Gastrocnemius medialis (tissue), 4 donors: ENCODE measurements around the gene CHD6. TPM values are rescaled to one million over a fixed set of nuclear protein-coding genes. Genes with fewer than 3 reads are reported as not detected.

ENCODE experiments used
- ATAC-seq, 2 donors: fragments of 150-250 bp; one replicate each; pipeline ENCODE4 v1.9.1; 2016
- DNase-seq, 2 donors: peaks; one replicate each; pipeline ENCODE4 v3.0.0-alpha.2; 2019
- H3K27ac ChIP-seq, 4 donors: fragments of 200-600 bp; sonication (generic); 1 replicate in 1 of 4; 2 replicates in 3 of 4; pipeline ENCODE4 v1.5.1; 2016 to 2018; ENCODE audit warnings: mild to moderate bottlenecking in 2 of 4, moderate library complexity in 1 of 4
- H3K27me3 ChIP-seq, 3 donors: fragments of 200-600 bp; sonication (generic) in 2 of 3; 1 replicate in 1 of 3; 2 replicates in 2 of 3; pipeline versions ENCODE4 v1.5.1 to v1.6.0; 2016 to 2019; ENCODE audit warnings: mild to moderate bottlenecking in 1 of 3, moderate library complexity in 1 of 3
- H3K36me3 ChIP-seq, 2 donors: fragments of 200-600 bp; sonication (generic) in 1 of 2; one replicate each; pipeline ENCODE4 v1.5.1; 2017 to 2018
- H3K4me1 ChIP-seq, 2 donors: fragments of 200-600 bp; sonication (generic) in 1 of 2; one replicate each; pipeline ENCODE4 v1.5.1; 2016 to 2017; ENCODE audit warnings: mild to moderate bottlenecking in 2 of 2
- H3K4me3 ChIP-seq, 4 donors: fragments of 200-600 bp; sonication (generic) in 3 of 4; 1 replicate in 1 of 4; 2 replicates in 3 of 4; pipeline ENCODE4 v1.5.1; 2016 to 2019; ENCODE audit warnings: mild to moderate bottlenecking in 2 of 4
- H3K9me3 ChIP-seq, 3 donors: fragments of 200-600 bp; sonication (generic) in 2 of 3; 1 replicate in 1 of 3; 2 replicates in 2 of 3; pipeline ENCODE4 v1.5.1; 2016 to 2019
- CTCF ChIP-seq, 5 experiments: fragments of 450-650 bp in 3 of 5; fragments of 200-600 bp in 2 of 5; sonication (generic) in 2 of 5; IDR thresholded peaks in 4 of 5; conservative IDR thresholded peaks in 1 of 5; 1 replicate in 4 of 5; 2 replicates in 1 of 5; pipeline ENCODE4 v1.5.1; 2016 to 2019; ENCODE audit warnings: antibody characterized with exemption in 5 of 5, mild to moderate bottlenecking in 3 of 5, moderate library complexity in 3 of 5
- POLR2A ChIP-seq, 2 donors: fragments of 450-650 bp; IDR thresholded peaks; one replicate each; pipeline ENCODE4 v1.6.1; 2017; ENCODE audit warnings: antibody characterized with exemption in 2 of 2, mild to moderate bottlenecking in 2 of 2, moderate library complexity in 2 of 2
- in situ Hi-C, 4 donors: fragments of 200-750 bp; cut with MboI; loops; one replicate each; pipeline versions ENCODE4 v1.15.0 to v1.8.0; 2017; ENCODE audit warnings: low sequenced_read_pairs in 4 of 4
- intact Hi-C: fragments of 100-400 bp; cut with DNase I; formaldehyde crosslinking; loops from one replicate; pipeline ENCODE4 v1.15.1; 2023; ENCODE audit warnings: low total_unique reads
- total RNA-seq, 4 donors: library from RNA; depleted of rRNA; stranded (reverse); fragments of >200 nt; gene quantifications; one replicate each; pipeline versions ENCODE4 v1.1.0 to v1.2.3, GENCODE V29; 2016

CHD6 gene
- total RNA-seq, 4 donors from 2014 or later: 12.8 to 33.7 (median 19.2) TPM

- Histone ChIP-seq H3K36me3 (peaks cover 0 to 10% of the 10 kb centered on the region in 2 donors), H3K4me3 (no peak overlapping the region), H3K27ac (no peak overlapping the region), H3K4me1 (no peaks in the 10 kb centered on the region), H3K27me3 (no peaks in the 10 kb centered on the region), H3K9me3 (no peaks in the 10 kb centered on the region)
- in situ Hi-C loops (no loop called here), intact Hi-C loops (no loop called here)
- ATAC-seq: no peak
- TF ChIP-seq POLR2A (IDR thresholded peaks at IDR 0.05) (no peak), CTCF (IDR thresholded peaks at IDR 0.05 in 4 of 5, conservative IDR thresholded peaks at IDR 0.05 in 1 of 5) (no peak)
- no peak for DNase-seq
These were observed 84.0 kb downstream of the CHD6 start for GRCh38 chr20:41534170-41534569.

DNA sequence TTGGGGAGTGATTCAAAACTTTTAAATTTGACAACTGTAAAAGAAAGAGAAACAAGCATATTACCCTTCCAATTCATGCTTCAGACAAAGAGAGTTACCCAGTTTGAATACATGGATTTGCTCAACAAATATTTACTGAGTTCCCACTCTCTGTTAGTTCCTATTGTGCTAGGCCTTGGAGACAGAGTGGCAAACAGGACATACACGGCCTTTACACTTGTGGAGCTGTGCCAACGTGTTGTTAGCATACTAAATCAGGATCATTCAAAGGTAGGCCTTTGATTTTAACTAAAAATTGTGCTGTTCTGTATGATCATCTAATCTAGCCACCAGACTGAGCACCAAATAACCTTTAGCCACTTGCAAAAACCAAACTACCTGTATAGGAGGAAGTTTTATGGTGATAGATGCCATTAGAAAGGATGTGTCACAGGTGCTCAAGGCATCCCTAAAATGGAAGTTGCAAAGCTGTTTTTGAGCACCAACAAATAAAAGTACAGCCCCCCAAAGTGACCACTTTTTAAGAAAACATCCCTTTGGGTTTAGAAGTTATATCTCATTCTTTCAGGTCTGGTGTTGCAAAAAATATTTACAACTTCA, 84.5 kb downstream of the CHD6 start:
- TF ChIP-seq POLR2A (IDR thresholded peaks at IDR 0.05) (no peak), CTCF (IDR thresholded peaks at IDR 0.05 in 4 of 5, conservative IDR thresholded peaks at IDR 0.05 in 1 of 5) (no peak)
- in situ Hi-C loops: no loop called here

DNA sequence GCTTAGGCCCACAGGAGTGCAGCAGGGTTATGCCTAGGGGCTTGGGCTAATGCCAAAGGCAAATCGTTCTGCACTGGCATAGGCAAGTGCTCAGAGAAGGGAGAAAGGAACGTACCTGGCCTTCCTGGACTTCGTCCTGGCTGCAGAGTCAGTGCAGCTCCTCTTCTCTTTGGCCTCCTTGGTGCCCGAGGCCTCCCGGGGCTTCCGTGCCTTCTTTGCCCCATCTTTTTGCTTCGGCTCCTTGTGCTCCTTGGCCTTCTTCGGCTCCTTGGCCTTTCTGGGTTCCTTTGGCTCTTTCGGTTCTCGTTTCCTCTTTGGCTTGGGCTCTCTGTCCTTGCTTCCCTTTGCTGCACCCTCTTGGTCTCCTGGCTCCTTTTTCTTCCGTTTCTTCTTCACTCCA, 85.2 kb downstream of the CHD6 start:
- Histone ChIP-seq H3K9me3 (no peaks in the 10 kb centered on the region), H3K27me3 (no peaks in the 10 kb centered on the region), H3K4me3 (no peak overlapping the region), H3K36me3 (peaks cover 0 to 10% of the 10 kb centered on the region in 2 donors), H3K27ac (no peak overlapping the region), H3K4me1 (peaks cover 0 to 1% of the 10 kb centered on the region in 2 donors)
- no peak for DNase-seq
- ATAC-seq: no peak
- in situ Hi-C loops: no loop called here
- no peak for TF ChIP-seq CTCF (IDR thresholded peaks at IDR 0.05 in 4 of 5, conservative IDR thresholded peaks at IDR 0.05 in 1 of 5)
- TF ChIP-seq POLR2A (IDR thresholded peaks at IDR 0.05): no peak
- intact Hi-C loops: no loop called here

More for the DNA sequence above, 84.5 kb downstream of the CHD6 start:
- H3K4me3 ChIP-seq: no peak overlapping the region
- H3K36me3 ChIP-seq: peaks cover 0 to 10% of the 10 kb centered on the region in 2 donors
- ATAC-seq (no peak), DNase-seq (no peak)
- H3K4me1 ChIP-seq: no peaks in the 10 kb centered on the region
- H3K27ac ChIP-seq: no peak overlapping the region
- intact Hi-C loops: no loop called here
- H3K27me3 ChIP-seq: no peaks in the 10 kb centered on the region
- no peaks in the 10 kb centered on the region for H3K9me3 ChIP-seq

DNA sequence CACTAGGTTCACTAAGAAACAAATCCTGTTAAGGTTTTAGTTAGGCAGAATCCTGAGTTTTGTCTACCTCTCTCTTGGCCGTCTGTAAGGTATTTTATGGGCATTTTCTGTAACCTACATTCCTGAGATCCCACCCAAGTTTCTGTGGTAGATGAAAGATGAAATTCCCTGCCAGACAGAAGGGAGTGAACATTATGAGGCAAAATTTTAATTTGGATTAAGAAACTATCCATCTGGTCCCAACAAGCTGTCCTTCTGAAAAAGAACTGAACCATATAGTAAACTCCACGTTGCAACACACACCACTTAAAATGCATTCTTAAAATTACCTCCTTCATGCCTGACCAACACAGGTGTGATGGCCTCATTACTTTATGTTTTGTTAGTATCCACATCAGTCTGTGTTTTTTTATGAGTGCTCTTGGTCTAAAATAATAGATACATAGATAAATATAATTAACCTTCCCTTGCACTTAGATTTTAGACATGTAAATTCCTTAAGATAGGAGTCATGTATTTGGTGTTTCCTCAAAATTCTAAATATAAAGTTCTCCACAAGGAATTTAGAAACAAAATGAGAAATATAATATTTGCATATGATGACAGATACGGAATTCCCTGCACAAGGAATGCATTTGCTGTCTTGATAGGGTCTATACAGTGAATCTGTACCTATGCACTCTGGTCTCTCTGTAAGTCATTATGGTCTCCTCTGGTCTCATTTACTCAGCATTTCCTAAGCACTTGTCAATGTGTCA, 86.5 kb downstream of the CHD6 start:
- no peak for TF ChIP-seq CTCF (IDR thresholded peaks at IDR 0.05 in 4 of 5, conservative IDR thresholded peaks at IDR 0.05 in 1 of 5)
- TF ChIP-seq POLR2A (IDR thresholded peaks at IDR 0.05): no peak
- intact Hi-C loops: no loop called here
- no peaks in the 10 kb centered on the region for H3K27me3 ChIP-seq

More for the DNA sequence above, 86.5 kb downstream of the CHD6 start:
- in situ Hi-C loops: no loop called here
- no peak overlapping the region for H3K4me3 ChIP-seq
- DNase-seq (no peak), ATAC-seq (no peak)
- peaks cover 0 to 10% of the 10 kb centered on the region in 2 donors for H3K36me3 ChIP-seq
- H3K9me3 ChIP-seq: no peaks in the 10 kb centered on the region
- no peak overlapping the region for H3K27ac ChIP-seq
- peaks cover 0 to 3% of the 10 kb centered on the region in 2 donors for H3K4me1 ChIP-seq
